ENCODE data around the gene NOCT. TPM values are rescaled to one million over a fixed set of nuclear protein-coding genes. Genes with fewer than 3 reads are reported as not detected.

Gene NOCT
- total RNA-seq, 1 experiment from 2014 or later, result 17.1 TPM

DNA sequence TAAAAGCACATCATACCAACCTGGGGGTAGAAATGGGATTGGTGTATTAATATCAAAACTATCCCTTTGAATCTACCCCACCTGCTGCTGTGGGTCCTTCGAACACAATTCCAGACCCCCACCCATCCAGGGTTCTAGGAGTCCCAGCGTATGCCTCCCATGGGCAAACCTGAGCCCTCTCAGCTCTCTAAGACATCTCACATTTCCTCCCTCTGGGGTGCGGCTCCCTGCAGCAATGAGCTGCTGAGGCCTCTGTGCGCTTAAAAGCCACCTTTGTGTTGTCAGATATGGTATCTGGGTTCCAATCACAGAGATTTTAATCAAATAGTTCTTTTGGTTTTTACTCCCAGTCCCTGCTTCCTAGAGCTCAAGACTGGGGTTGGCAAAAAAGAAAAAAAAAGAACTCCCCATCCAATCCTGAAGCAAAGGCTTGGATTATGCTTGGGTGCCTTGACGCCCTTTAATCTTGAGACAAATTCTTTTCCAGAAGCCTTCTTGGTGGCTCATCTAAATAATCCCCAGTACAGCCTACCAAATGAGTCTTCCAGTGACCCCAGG lies 37.5 kb upstream of the NOCT start:
- intact Hi-C loops (cut with micrococcal nuclease; ENCODE audit: unreplicated experiment), result no loop called here
- POLR2A ChIA-PET, result no interaction called here
- in situ Hi-C loops (cut with HindIII; ENCODE audit: low pct_unique_long_range_greater_than_20kb, low sequenced_read_pairs), result no loop called here

DNA sequence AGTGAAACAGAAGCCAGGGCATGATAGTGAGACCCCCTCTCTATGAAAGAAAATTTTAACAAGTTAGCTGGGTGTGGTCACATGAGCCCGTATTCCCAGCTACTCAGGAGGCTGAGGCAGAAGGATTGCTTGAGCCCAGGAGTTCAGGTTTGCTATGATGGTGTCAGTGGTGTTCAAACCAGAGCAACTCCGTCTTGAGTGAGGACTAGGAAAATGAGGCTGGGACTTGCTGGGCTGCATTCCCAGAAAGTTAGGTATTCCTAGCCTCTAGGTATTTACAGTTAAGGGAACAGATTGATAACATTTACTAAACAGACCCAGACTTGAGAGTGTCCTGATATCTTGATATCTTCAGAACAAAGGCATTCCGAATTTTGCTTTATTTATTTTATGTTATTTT lies 37.0 kb upstream of the NOCT start:
- no peak for DNase-seq (ENCODE audit: low read depth, low spot score)
- POLR2A ChIA-PET, result no interaction called here
- Histone ChIP-seq H3K36me3 (ENCODE audit: control insufficient read depth, insufficient read depth, low read length) (no peaks in the 10 kb centered on the region), H3K27ac (ENCODE audit: low read length) (no peak overlapping the region), H3K9me3 (ENCODE audit: control insufficient read depth, insufficient read depth, low read depth, low read length) (no peaks in the 10 kb centered on the region), H3K4me1 (ENCODE audit: control insufficient read depth, insufficient read depth, low read length) (peaks cover 3% of the 10 kb centered on the region; the same call in 1 of the 2 replicates), H3K27me3 (ENCODE audit: control insufficient read depth, insufficient read depth, low read length) (no peaks in the 10 kb centered on the region), H3K4me3 (ENCODE audit: low read depth in 2 of 2, low read length in 2 of 2) (no peak overlapping the region)
- CTCF ChIA-PET, result no interaction called here
- no peak; the same call in 1 of the 2 replicates for ATAC-seq
- BruUV-seq (replicated peaks), result no TSS peak
- in situ Hi-C loops (cut with HindIII; ENCODE audit: low pct_unique_long_range_greater_than_20kb, low sequenced_read_pairs), result no loop called here
- TF ChIP-seq, protein P1, sequence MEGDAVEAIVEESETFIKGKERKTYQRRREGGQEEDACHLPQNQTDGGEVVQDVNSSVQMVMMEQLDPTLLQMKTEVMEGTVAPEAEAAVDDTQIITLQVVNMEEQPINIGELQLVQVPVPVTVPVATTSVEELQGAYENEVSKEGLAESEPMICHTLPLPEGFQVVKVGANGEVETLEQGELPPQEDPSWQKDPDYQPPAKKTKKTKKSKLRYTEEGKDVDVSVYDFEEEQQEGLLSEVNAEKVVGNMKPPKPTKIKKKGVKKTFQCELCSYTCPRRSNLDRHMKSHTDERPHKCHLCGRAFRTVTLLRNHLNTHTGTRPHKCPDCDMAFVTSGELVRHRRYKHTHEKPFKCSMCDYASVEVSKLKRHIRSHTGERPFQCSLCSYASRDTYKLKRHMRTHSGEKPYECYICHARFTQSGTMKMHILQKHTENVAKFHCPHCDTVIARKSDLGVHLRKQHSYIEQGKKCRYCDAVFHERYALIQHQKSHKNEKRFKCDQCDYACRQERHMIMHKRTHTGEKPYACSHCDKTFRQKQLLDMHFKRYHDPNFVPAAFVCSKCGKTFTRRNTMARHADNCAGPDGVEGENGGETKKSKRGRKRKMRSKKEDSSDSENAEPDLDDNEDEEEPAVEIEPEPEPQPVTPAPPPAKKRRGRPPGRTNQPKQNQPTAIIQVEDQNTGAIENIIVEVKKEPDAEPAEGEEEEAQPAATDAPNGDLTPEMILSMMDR (IDR thresholded peaks at IDR 0.05), result no peak
- TF ChIP-seq SIN3A (IDR thresholded peaks at IDR 0.05; ENCODE audit: borderline replicate concordance, insufficient read depth, low read depth, low read length), result no peak
- TF ChIP-seq, protein P2, sequence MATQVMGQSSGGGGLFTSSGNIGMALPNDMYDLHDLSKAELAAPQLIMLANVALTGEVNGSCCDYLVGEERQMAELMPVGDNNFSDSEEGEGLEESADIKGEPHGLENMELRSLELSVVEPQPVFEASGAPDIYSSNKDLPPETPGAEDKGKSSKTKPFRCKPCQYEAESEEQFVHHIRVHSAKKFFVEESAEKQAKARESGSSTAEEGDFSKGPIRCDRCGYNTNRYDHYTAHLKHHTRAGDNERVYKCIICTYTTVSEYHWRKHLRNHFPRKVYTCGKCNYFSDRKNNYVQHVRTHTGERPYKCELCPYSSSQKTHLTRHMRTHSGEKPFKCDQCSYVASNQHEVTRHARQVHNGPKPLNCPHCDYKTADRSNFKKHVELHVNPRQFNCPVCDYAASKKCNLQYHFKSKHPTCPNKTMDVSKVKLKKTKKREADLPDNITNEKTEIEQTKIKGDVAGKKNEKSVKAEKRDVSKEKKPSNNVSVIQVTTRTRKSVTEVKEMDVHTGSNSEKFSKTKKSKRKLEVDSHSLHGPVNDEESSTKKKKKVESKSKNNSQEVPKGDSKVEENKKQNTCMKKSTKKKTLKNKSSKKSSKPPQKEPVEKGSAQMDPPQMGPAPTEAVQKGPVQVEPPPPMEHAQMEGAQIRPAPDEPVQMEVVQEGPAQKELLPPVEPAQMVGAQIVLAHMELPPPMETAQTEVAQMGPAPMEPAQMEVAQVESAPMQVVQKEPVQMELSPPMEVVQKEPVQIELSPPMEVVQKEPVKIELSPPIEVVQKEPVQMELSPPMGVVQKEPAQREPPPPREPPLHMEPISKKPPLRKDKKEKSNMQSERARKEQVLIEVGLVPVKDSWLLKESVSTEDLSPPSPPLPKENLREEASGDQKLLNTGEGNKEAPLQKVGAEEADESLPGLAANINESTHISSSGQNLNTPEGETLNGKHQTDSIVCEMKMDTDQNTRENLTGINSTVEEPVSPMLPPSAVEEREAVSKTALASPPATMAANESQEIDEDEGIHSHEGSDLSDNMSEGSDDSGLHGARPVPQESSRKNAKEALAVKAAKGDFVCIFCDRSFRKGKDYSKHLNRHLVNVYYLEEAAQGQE (IDR thresholded peaks at IDR 0.05; ENCODE audit: insufficient read depth in 1 of 2, low read depth in 2 of 2, low read length in 1 of 2), result no peak
- no peak for TF ChIP-seq TCF7L2 (IDR thresholded peaks at IDR 0.05; ENCODE audit: low read depth, low read length)
- no peak for TF ChIP-seq POLR2AphosphoS5 (IDR thresholded peaks at IDR 0.05; ENCODE audit: low read depth, low read length)
- intact Hi-C loops (cut with micrococcal nuclease; ENCODE audit: unreplicated experiment), result no loop called here

More for the DNA sequence above, 37.5 kb upstream of the NOCT start:
- Histone ChIP-seq H3K4me1 (ENCODE audit: control insufficient read depth, insufficient read depth, low read length) (peaks cover 3% of the 10 kb centered on the region; the same call in 1 of the 2 replicates), H3K27me3 (ENCODE audit: control insufficient read depth, insufficient read depth, low read length) (no peaks in the 10 kb centered on the region), H3K9me3 (ENCODE audit: control insufficient read depth, insufficient read depth, low read depth, low read length) (no peaks in the 10 kb centered on the region), H3K27ac (ENCODE audit: low read length) (no peak overlapping the region), H3K4me3 (ENCODE audit: low read depth in 2 of 2, low read length in 2 of 2) (no peak overlapping the region), H3K36me3 (ENCODE audit: control insufficient read depth, insufficient read depth, low read length) (no peaks in the 10 kb centered on the region)
- no TSS peak for BruUV-seq (replicated peaks)
- TF ChIP-seq SIN3A (IDR thresholded peaks at IDR 0.05; ENCODE audit: borderline replicate concordance, insufficient read depth, low read depth, low read length) (no peak), POLR2AphosphoS5 (IDR thresholded peaks at IDR 0.05; ENCODE audit: low read depth, low read length) (no peak), TCF7L2 (IDR thresholded peaks at IDR 0.05; ENCODE audit: low read depth, low read length) (no peak)
- TF ChIP-seq, protein P2 (IDR thresholded peaks at IDR 0.05; ENCODE audit: insufficient read depth in 1 of 2, low read depth in 2 of 2, low read length in 1 of 2), result no peak
- TF ChIP-seq, protein P1 (IDR thresholded peaks at IDR 0.05), result no peak
- ATAC-seq (no peak; the same call in 1 of the 2 replicates), DNase-seq (ENCODE audit: low read depth, low spot score) (no peak)
- CTCF ChIA-PET, result no interaction called here

All from Panc1 (cell line).